Measurements from ENCODE around the gene GGN.

The GGN gene

DNA sequence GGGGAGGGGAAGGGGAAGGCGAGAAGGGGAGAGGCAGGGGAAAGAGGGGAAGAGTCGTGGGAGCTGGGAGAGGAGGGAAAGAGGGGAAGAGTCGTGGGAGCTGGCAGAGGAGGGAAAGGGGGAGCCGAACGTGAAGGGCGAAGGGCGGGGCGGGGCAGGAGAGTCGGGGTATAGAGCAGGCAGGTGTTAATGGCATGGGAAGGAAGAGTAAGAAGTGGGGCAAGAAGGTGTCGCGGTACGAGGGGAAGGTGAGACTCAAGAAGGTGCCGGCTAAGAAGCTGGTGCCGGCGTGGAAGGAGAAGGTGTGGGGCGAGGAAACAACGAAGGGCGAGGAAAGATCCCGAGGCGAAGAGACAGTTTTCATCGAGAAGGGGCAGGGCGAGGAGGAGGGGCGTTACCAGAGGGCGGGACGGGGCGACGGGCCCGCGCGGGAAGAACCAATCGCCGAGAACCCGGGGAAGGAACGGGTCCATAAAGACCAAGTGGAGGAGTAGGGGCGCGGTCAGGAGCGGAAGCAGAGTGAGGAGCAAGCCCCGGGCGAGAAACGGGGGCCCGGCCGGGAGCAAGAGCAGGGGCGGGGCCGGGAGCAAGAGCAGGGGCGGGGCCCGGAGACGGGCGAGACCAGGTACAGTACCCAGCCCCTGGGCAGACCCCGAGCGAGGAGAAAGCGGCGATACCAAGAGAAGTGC lies 51.7 kb downstream of the GGN start:
- in situ Hi-C loops (cut with MboI; ENCODE audit: low sequenced_read_pairs, unreplicated experiment), result loop anchor here (10.0 kb wide), 1 partner anchor 441 kb away; no protein-coding TSS in a partner anchor
- TF ChIP-seq, protein P1, sequence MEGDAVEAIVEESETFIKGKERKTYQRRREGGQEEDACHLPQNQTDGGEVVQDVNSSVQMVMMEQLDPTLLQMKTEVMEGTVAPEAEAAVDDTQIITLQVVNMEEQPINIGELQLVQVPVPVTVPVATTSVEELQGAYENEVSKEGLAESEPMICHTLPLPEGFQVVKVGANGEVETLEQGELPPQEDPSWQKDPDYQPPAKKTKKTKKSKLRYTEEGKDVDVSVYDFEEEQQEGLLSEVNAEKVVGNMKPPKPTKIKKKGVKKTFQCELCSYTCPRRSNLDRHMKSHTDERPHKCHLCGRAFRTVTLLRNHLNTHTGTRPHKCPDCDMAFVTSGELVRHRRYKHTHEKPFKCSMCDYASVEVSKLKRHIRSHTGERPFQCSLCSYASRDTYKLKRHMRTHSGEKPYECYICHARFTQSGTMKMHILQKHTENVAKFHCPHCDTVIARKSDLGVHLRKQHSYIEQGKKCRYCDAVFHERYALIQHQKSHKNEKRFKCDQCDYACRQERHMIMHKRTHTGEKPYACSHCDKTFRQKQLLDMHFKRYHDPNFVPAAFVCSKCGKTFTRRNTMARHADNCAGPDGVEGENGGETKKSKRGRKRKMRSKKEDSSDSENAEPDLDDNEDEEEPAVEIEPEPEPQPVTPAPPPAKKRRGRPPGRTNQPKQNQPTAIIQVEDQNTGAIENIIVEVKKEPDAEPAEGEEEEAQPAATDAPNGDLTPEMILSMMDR (IDR thresholded peaks at IDR 0.05; ENCODE audit: borderline replicate concordance, control extremely low read depth, extremely low read depth, insufficient read depth, missing control alignments), result no peak
- peak; percentile 95 for DNase-seq (ENCODE audit: low spot score)
